CD14-positive monocyte (primary cell): ENCODE data around the gene RAI14. TPM values are rescaled to one million over a fixed set of nuclear protein-coding genes. Genes with fewer than 3 reads are reported as not detected.

ENCODE experiments used
- DNase-seq, 3 donors: peaks; one replicate each; pipeline ENCODE4 v3.0.0-alpha.2; 2011 to 2022
- H2AFZ ChIP-seq: 2 replicates; pipeline ENCODE4 v1.6.0; 2012; ENCODE audit warnings: mild to moderate bottlenecking, low read depth, low read length, inconsistent platforms; ENCODE audit not compliant: insufficient read depth, poor library complexity, severe bottlenecking
- H3K27ac ChIP-seq, 2 donors: 1 replicate in 1 of 2; 2 replicates in 1 of 2; pipeline ENCODE4 v1.5.1; 2012 to 2013; ENCODE audit warnings: low read length in 2 of 2, control low read depth in 1 of 2, inconsistent platforms in 1 of 2, low read depth in 1 of 2, mild to moderate bottlenecking in 1 of 2
- H3K27me3 ChIP-seq, 2 donors: one replicate each; pipeline versions ENCODE4 v1.6.0 to v1.6.1; 2011 to 2013; ENCODE audit warnings: low read length in 2 of 2; ENCODE audit not compliant: control insufficient read depth in 2 of 2, insufficient read depth in 2 of 2
- H3K36me3 ChIP-seq, 2 donors: replicated peaks in 1 of 2; 1 replicate in 1 of 2; 2 replicates in 1 of 2; pipeline versions ENCODE4 v1.5.1 to v1.6.1; 2012 to 2013; ENCODE audit warnings: low read length in 2 of 2, control low read depth in 1 of 2, inconsistent platforms in 1 of 2, mild to moderate bottlenecking in 1 of 2; ENCODE audit not compliant: insufficient read depth in 2 of 2, control insufficient read depth in 1 of 2
- H3K4me1 ChIP-seq, 2 donors: 1 replicate in 1 of 2; 2 replicates in 1 of 2; pipeline versions ENCODE4 v1.5.1 to v1.6.1; 2012 to 2013; ENCODE audit warnings: low read length in 2 of 2, control low read depth in 1 of 2, inconsistent platforms in 1 of 2, mild to moderate bottlenecking in 1 of 2, moderate library complexity in 1 of 2; ENCODE audit not compliant: insufficient read depth in 2 of 2, control insufficient read depth in 1 of 2
- H3K4me2 ChIP-seq: replicated peaks from 2 replicates; pipeline ENCODE3; 2012; ENCODE audit warnings: low read length, moderate library complexity, mild to moderate bottlenecking; ENCODE audit not compliant: poor library complexity, severe bottlenecking; ENCODE audit errors: extremely low read depth
- H3K4me3 ChIP-seq, 3 experiments: fragments of 200-600 bp in 1 of 3; sonication (generic) in 1 of 3; replicated peaks in 1 of 3; 1 replicate in 2 of 3; 2 replicates in 1 of 3; pipeline ENCODE4 v1.5.1; 2011 to 2013; ENCODE audit warnings: low read length in 3 of 3, mild to moderate bottlenecking in 3 of 3, control low read depth in 2 of 3, low read depth in 2 of 3, inconsistent platforms in 1 of 3, moderate library complexity in 1 of 3
- H3K79me2 ChIP-seq: 2 replicates; pipeline ENCODE4 v1.6.0; 2012; ENCODE audit warnings: mild to moderate bottlenecking, control low read depth, inconsistent platforms, low read length, moderate library complexity; ENCODE audit not compliant: insufficient read depth
- H3K9ac ChIP-seq: 2 replicates; pipeline ENCODE4 v1.6.0; 2017; ENCODE audit warnings: low read length, mild to moderate bottlenecking; ENCODE audit not compliant: insufficient read depth, poor library complexity, severe bottlenecking
- H3K9me3 ChIP-seq, 2 donors: replicated peaks in 1 of 2; 1 replicate in 1 of 2; 2 replicates in 1 of 2; pipeline versions ENCODE4 v1.5.1 to v1.6.1; 2012 to 2013; ENCODE audit warnings: low read length in 2 of 2, control low read depth in 1 of 2; ENCODE audit not compliant: control insufficient read depth in 1 of 2, insufficient read depth in 1 of 2
- H4K20me1 ChIP-seq: 2 replicates; pipeline ENCODE4 v1.6.0; 2012; ENCODE audit warnings: mild to moderate bottlenecking, low read length, control low read depth, moderate library complexity; ENCODE audit not compliant: insufficient read depth
- H3K27ac Mint-ChIP-seq, 7 donors: one replicate each; pipeline ENCODE4 v1.8.0; 2020; ENCODE audit warnings: mild to moderate bottlenecking in 7 of 7, mixed read lengths in 7 of 7, moderate library complexity in 6 of 7, inconsistent platforms in 2 of 7
- H3K27me3 Mint-ChIP-seq, 3 donors: one replicate each; pipeline ENCODE4 v1.8.0; 2021 to 2022; ENCODE audit warnings: low read depth in 3 of 3, mild to moderate bottlenecking in 3 of 3, mixed read lengths in 3 of 3, moderate library complexity in 3 of 3, inconsistent platforms in 1 of 3
- H3K36me3 Mint-ChIP-seq, 2 donors: one replicate each; pipeline ENCODE4 v1.8.0; 2020; ENCODE audit warnings: mixed read lengths in 2 of 2, inconsistent platforms in 1 of 2, mild to moderate bottlenecking in 1 of 2
- H3K4me1 Mint-ChIP-seq: one replicate; pipeline ENCODE4 v1.8.0; 2020; ENCODE audit warnings: mild to moderate bottlenecking, mixed read lengths
- H3K4me3 Mint-ChIP-seq, 2 donors: one replicate each; pipeline ENCODE4 v1.8.0; 2020; ENCODE audit warnings: mild to moderate bottlenecking in 2 of 2, mixed read lengths in 2 of 2, moderate library complexity in 1 of 2
- H3K9me3 Mint-ChIP-seq, 7 donors: one replicate each; pipeline ENCODE4 v1.8.0; 2020 to 2022; ENCODE audit warnings: mixed read lengths in 7 of 7, mild to moderate bottlenecking in 6 of 7, moderate library complexity in 6 of 7, inconsistent platforms in 2 of 7
- CTCF ChIP-seq: fragments of 200-600 bp; IDR thresholded peaks from one replicate; pipeline ENCODE4 v1.8.0; 2022; ENCODE audit warnings: antibody characterized with exemption, mild to moderate bottlenecking
- WGBS: methylation state at CpG from one replicate; pipeline ENCODE4 v1.1.5; 2013; ENCODE audit warnings: missing lambda C conversion rate; ENCODE audit not compliant: insufficient coverage; 5-methylcytosine and 5-hydroxymethylcytosine counted together
- intact Hi-C, 2 donors: fragments of 100-400 bp; cut with micrococcal nuclease; formaldehyde crosslinking; loops; one replicate each; pipeline versions ENCODE4 v1.15.0 to v1.15.1; 2023
- polyA plus RNA-seq, 3 donors: library from polyadenylated mRNA; depleted of rRNA in 1 of 3; unstranded in 2 of 3; stranded (reverse) in 1 of 3; fragments of 300-500 nt in 2 of 3; fragments of >200 nt in 1 of 3; fragmentation: Illumina TruSeq in 2 of 3; gene quantifications; 1 replicate in 2 of 3; 2 replicates in 1 of 3; pipeline ENCODE4 v1.2.3, GENCODE V29; 2012 to 2021

The RAI14 gene
- polyA plus RNA-seq, 3 donors: 0.08 TPM; not detected in 2

DNA sequence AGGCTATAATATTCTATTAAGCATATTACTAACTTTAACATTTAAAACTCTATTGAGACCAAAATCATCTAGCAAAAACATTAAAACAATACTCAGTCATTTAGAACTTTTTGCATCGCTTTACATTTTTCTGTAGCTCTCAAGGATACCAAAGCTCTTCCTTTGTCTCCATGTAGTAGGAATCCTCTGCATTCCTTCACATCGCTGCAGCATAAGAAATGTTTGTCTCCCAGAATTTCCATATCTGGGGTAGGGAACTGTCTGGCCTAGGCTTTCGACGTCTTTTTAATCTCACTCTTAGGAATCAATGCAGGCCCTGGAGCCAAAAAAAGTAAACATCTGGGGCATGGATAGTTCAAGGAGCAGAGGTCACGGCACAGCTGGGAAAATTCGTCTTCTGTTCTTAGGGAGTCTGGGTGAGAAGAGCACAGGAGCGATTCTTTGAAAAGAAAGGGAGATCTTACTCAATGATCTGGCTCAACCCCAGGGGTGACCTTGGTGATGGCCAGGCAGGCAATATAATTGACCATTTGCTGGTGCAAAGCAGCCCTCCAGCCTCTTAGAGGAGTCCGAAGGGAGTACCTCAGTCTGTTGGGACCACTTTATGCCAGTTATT, 23.2 kb upstream of the RAI14 start:
- DNase-seq: no peak
- Mint-ChIP-seq H3K27ac (no peak overlapping the region), H3K36me3 (no peaks in the 10 kb centered on the region), H3K4me3 (no peak overlapping the region), H3K9me3 (peaks cover 0 to 21% (median 5%) of the 10 kb centered on the region in 7 donors), H3K27me3 (peaks cover 0 to 3% (median 0%) of the 10 kb centered on the region in 3 donors), H3K4me1 (no peaks in the 10 kb centered on the region)
- Histone ChIP-seq H3K4me3 (no peak overlapping the region), H3K79me2 (no peaks in the 10 kb centered on the region), H3K4me1 (no peaks in the 10 kb centered on the region), H3K36me3 (no peaks in the 10 kb centered on the region), H3K9ac (no peak overlapping the region), H2AFZ (no peak overlapping the region), H3K27ac (no peak overlapping the region), H3K9me3 (peaks cover 0 to 8% of the 10 kb centered on the region in 2 donors), H3K4me2 (no peak overlapping the region), H4K20me1 (no peaks in the 10 kb centered on the region), H3K27me3 (no peaks in the 10 kb centered on the region)
- TF ChIP-seq CTCF: no peak
- intact Hi-C loops: no loop called here
- 97% methylated on average over 6 of the region's 8 CpGs for WGBS

DNA sequence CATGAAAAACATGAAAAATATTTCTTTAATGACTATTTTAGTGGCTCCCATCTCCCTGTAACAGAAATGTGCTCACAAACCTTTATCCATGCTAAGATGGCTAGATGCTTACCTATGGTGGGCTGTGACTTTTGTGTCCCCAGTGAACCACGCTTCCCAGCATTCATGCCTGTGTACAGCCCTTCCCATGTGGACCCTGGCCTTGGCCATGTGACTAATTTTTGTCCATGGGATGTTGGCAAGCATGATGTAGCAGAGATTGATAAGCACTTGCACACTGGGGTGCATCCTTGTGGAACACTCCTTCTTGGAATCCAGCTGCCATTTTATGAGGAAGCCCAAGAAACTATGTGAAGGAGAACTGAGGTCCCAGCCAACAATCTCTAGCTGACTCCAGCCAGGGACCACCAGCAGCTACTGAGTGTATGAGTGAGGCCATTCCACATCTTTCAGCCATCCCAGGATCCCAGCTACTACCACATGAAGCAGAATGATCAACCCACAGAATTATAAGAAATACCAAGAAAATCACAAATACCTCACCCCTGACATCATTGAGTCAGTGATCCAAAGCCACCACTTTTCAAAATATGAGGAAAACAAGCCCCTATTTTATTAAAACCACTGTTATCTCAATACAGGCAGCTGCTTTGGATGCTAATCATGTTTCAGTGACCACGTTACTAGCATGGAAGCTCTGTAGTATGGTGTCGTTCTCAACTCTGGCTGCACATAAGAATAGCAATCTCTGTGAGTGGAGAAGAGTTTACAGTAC, 16.1 kb upstream of the RAI14 start:
- TF ChIP-seq CTCF: no peak
- Histone ChIP-seq H2AFZ (no peak overlapping the region), H3K9ac (no peak overlapping the region), H3K27ac (no peak overlapping the region), H3K9me3 (peaks cover 2 to 5% of the 10 kb centered on the region in 2 donors), H3K27me3 (no peaks in the 10 kb centered on the region), H3K36me3 (no peaks in the 10 kb centered on the region), H3K4me2 (no peak overlapping the region), H4K20me1 (no peaks in the 10 kb centered on the region), H3K79me2 (no peaks in the 10 kb centered on the region), H3K4me3 (no peak overlapping the region), H3K4me1 (no peaks in the 10 kb centered on the region)
- Mint-ChIP-seq H3K27me3 (peaks cover 0 to 5% (median 2%) of the 10 kb centered on the region in 3 donors), H3K36me3 (no peaks in the 10 kb centered on the region), H3K9me3 (peaks cover 3 to 16% (median 8%) of the 10 kb centered on the region in 7 donors), H3K4me1 (no peaks in the 10 kb centered on the region), H3K27ac (no peak overlapping the region), H3K4me3 (no peak overlapping the region)
- intact Hi-C loops: no loop called here
- DNase-seq: no peak
- WGBS: 100% methylated on average over 1 of the region's 3 CpGs
